Measurements from ENCODE around the gene RFPL4AL1. TPM values are rescaled to one million over a fixed set of nuclear protein-coding genes. Genes with fewer than 3 reads are reported as not detected.
"Not testable (repeated sequence)": the region's sequence is repeated elsewhere in the genome, so short reads cannot be mapped to it uniquely, and the experiment has no call there.

RFPL4AL1 gene
- total RNA-seq, result not detected

DNA sequence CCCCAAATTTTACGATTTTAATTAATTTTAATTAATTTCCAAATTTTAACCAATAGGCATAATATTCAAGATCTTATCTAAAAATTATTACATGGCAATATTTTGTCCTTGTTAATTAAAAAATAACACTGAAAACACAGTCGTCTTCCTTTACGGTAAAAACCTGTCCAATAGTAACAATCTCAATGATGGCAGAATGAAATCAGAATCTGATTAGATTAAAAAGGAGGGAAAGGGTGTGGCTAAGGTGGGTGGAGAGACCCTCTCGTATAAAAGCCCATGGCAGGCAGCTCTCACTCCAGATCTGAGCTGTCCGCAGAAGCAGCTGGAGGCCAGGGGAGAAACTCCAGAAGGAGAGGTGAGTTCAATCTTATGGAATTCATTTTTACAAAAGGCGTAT, at the start of gene RFPL4AL1:
RFPL4AL1 (plus strand) TSS at position 301 of the 400 bp plus-strand sequence. CDS start 2,687 bp downstream, outside the sequence.
- H3K4me1 Mint-ChIP-seq (ENCODE audit: low read depth); CTCF ChIA-PET; H3K9me3 Mint-ChIP-seq: not testable (repeated sequence)

DNA sequence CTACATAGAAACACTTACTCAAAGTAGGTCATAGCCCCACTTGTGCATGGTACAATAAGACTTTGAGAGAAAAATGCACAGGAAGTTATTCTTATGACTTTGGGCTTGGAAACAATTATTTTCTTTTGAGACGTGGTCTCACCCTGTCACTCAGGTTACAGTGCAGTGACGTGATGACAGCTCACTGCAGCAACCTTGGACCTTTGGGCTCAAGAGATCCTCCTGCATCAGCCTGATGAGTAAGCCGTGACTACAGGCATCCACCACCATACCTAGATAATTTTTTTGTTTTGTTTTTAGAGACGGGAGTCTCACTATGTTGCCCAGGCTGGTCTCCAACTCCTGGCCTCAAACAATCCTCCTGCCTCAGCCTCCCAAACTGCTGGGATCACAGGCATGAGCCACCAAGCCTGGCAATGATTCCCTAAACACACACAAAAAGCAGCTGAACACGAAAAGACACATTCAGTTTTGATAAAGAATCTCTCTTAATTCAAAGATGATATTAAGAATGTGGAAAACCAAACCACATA, 48.6 kb upstream of the RFPL4AL1 start:
- no peak for DNase-seq
- peaks cover 14% of the 10 kb centered on the region for H3K9me3 Mint-ChIP-seq
- peaks cover 2% of the 10 kb centered on the region for H3K36me3 Mint-ChIP-seq (ENCODE audit: low read depth)
- H3K4me1 Mint-ChIP-seq (ENCODE audit: low read depth), result no peaks in the 10 kb centered on the region
- CTCF ChIA-PET, result no interaction called here
- no peak overlapping the region for H3K27ac Mint-ChIP-seq
- no peak overlapping the region for H3K4me3 Mint-ChIP-seq
- peaks cover 46% of the 10 kb centered on the region for H3K27me3 Mint-ChIP-seq (ENCODE audit: low read depth)
- intact Hi-C loops (cut with micrococcal nuclease), result no loop called here

More for the DNA sequence above, at the start of gene RFPL4AL1:
- intact Hi-C loops (cut with micrococcal nuclease); H3K27ac Mint-ChIP-seq; H3K4me3 Mint-ChIP-seq; H3K36me3 Mint-ChIP-seq (ENCODE audit: low read depth); DNase-seq: not testable (repeated sequence)
- peaks cover 19% of the 10 kb centered on the region for H3K27me3 Mint-ChIP-seq (ENCODE audit: low read depth)

GRCh38 chr19:55720801-55721200, 48.1 kb upstream of the RFPL4AL1 start:
- H3K36me3 Mint-ChIP-seq (ENCODE audit: low read depth), result peaks cover 2% of the 10 kb centered on the region

GRCh38 chr19:55723491-55723890, 45.4 kb upstream of the RFPL4AL1 start:
- Mint-ChIP-seq H3K27me3 (ENCODE audit: low read depth) (peaks cover 31% of the 10 kb centered on the region), H3K4me3 (no peak overlapping the region)
- CTCF ChIA-PET, result no interaction called here

More at GRCh38 chr19:55720801-55721200, 48.1 kb upstream of the RFPL4AL1 start:
- no peak overlapping the region for H3K27ac Mint-ChIP-seq
- DNase-seq, result no peak
- CTCF ChIA-PET, result interaction anchor here (0.6 kb wide), 1 partner anchor 319 kb away, joined by 3 read pairs; no protein-coding TSS in a partner anchor
- peaks cover 46% of the 10 kb centered on the region for H3K27me3 Mint-ChIP-seq (ENCODE audit: low read depth)
- H3K4me3 Mint-ChIP-seq, result no peak overlapping the region
- intact Hi-C loops (cut with micrococcal nuclease), result no loop called here
- peaks cover 14% of the 10 kb centered on the region for H3K9me3 Mint-ChIP-seq
- no peaks in the 10 kb centered on the region for H3K4me1 Mint-ChIP-seq (ENCODE audit: low read depth)

DNA sequence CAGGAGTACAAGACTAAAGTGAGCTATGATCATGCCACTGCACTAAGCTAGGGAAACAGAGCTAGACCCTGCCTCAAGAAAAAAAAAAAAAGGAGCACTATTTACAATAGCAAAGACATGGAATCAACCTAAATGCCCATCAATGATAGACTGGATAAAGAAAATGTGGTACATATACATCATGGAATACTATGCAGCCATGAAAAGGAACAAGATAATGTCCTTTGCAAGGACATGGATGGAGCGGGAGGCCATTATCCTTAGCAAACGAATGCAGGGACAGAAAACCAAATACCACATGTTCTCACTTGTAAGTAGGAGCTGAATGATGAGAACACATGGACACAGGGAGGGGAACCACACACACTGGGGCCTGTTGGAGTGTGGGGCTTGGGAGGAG, 38.5 kb upstream of the RFPL4AL1 start:
- H3K27ac Mint-ChIP-seq; H3K4me3 Mint-ChIP-seq; H3K36me3 Mint-ChIP-seq (ENCODE audit: low read depth); H3K27me3 Mint-ChIP-seq (ENCODE audit: low read depth); DNase-seq; intact Hi-C loops (cut with micrococcal nuclease); H3K4me1 Mint-ChIP-seq (ENCODE audit: low read depth); H3K9me3 Mint-ChIP-seq: not testable (repeated sequence)
- CTCF ChIA-PET, result interaction anchor here (0.6 kb wide), 1 partner anchor 987 kb away, joined by 4 read pairs; no protein-coding TSS in a partner anchor

More at GRCh38 chr19:55723491-55723890, 45.4 kb upstream of the RFPL4AL1 start:
- intact Hi-C loops (cut with micrococcal nuclease), result no loop called here
- H3K27ac Mint-ChIP-seq, result no peak overlapping the region
- DNase-seq, result no peak
- H3K36me3 Mint-ChIP-seq (ENCODE audit: low read depth), result peaks cover 2% of the 10 kb centered on the region
- no peaks in the 10 kb centered on the region for H3K4me1 Mint-ChIP-seq (ENCODE audit: low read depth)
- H3K9me3 Mint-ChIP-seq, result peaks cover 14% of the 10 kb centered on the region

DNA sequence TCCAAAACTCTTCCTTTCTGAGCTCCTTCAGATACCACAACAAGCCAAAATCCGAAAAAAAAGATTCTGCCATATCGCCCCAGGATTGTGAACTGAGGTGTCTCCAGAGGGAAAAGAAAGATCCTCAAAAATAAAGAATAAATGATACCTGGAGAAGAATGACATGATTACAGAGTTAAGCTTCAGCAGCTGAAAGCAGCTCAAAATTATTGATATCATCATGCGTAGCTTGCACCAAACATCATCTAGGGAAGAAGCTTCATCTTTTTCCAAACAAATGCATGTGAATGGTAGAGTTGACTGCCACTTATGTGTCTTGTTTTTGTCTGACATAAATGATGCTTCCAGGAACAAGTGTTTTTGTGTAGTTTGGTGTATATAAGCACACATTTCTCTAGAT, 30.6 kb upstream of the RFPL4AL1 start, which contains the start of gene NLRP9:
NLRP9 (minus strand) TSS at position 101 of the 400 bp plus-strand sequence; CDS start at position 73, 28 bp downstream.
- H3K9me3 Mint-ChIP-seq, result no peaks in the 10 kb centered on the region
- DNase-seq, result no peak
- CTCF ChIA-PET, result no interaction called here
- intact Hi-C loops (cut with micrococcal nuclease), result no loop called here
- no peak within 1 kb of the TSS for H3K27ac Mint-ChIP-seq
- no peak within 1 kb of the TSS for H3K4me3 Mint-ChIP-seq
- H3K4me1 Mint-ChIP-seq (ENCODE audit: low read depth), result no peaks in the 10 kb centered on the region
- H3K36me3 Mint-ChIP-seq (ENCODE audit: low read depth), result no peaks in the 10 kb centered on the region
- peaks cover 7% of the 10 kb centered on the region for H3K27me3 Mint-ChIP-seq (ENCODE audit: low read depth)

GRCh38 chr19:55750715-55751114, 18.2 kb upstream of the RFPL4AL1 start:
- DNase-seq, result no peak
- CTCF ChIA-PET, result no interaction called here
- intact Hi-C loops (cut with micrococcal nuclease), result no loop called here
- Mint-ChIP-seq H3K9me3 (no peaks in the 10 kb centered on the region), H3K27ac (no peak overlapping the region), H3K4me3 (no peak overlapping the region), H3K4me1 (ENCODE audit: low read depth) (no peaks in the 10 kb centered on the region), H3K36me3 (ENCODE audit: low read depth) (no peaks in the 10 kb centered on the region), H3K27me3 (ENCODE audit: low read depth) (peaks cover 4% of the 10 kb centered on the region)

- Mint-ChIP-seq H3K4me1 (ENCODE audit: low read depth) (no peaks in the 10 kb centered on the region), H3K27ac (no peak overlapping the region), H3K4me3 (no peak overlapping the region), H3K36me3 (ENCODE audit: low read depth) (no peaks in the 10 kb centered on the region), H3K9me3 (no peaks in the 10 kb centered on the region), H3K27me3 (ENCODE audit: low read depth) (peaks cover 4% of the 10 kb centered on the region)
- DNase-seq, result no peak
- intact Hi-C loops (cut with micrococcal nuclease), result no loop called here
- CTCF ChIA-PET, result no interaction called here
Measured at GRCh38 chr19:55753401-55753800, 15.5 kb upstream of the RFPL4AL1 start.

DNA sequence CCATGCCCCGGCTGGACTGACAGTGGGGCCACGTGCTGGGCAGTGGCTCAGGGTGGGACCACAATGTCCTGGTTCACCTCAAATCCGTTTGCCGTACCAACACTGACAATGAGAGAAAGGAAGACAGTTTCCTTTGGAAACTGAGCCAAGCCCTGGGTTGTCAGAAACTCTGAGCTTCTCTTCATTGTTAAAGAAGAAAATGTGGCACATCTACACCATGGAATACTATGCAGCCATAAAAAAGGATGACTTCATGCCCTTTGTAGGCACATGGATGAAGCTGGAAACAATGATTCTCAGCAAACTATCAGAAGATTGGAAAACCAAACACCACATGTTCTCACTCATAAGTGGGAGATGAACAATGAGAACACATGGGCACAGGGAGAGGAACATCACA, 12.1 kb upstream of the RFPL4AL1 start:
- CTCF ChIA-PET; H3K4me1 Mint-ChIP-seq (ENCODE audit: low read depth); H3K27me3 Mint-ChIP-seq (ENCODE audit: low read depth); H3K9me3 Mint-ChIP-seq; intact Hi-C loops (cut with micrococcal nuclease); H3K27ac Mint-ChIP-seq; H3K36me3 Mint-ChIP-seq (ENCODE audit: low read depth); DNase-seq; H3K4me3 Mint-ChIP-seq: not testable (repeated sequence)

DNA sequence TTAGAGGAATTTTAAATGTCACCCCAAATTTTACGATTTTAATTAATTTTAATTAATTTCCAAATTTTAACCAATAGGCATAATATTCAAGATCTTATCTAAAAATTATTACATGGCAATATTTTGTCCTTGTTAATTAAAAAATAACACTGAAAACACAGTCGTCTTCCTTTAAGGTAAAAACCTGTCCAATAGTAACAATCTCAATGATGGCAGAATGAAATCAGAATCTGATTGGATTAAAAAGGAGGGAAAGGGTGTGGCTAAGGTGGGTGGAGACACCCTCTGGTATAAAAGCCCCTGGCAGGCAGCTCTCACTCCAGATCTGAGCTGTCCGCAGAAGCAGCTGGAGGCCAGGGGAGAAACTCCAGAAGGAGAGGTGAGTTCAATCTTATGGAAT, 10.1 kb upstream of the RFPL4AL1 start, which contains the start of gene RFPL4A:
RFPL4A (plus strand) TSS at position 301 of the 400 bp plus-strand sequence. CDS start 2,704 bp downstream, outside the sequence.
- H3K4me1 Mint-ChIP-seq (ENCODE audit: low read depth); intact Hi-C loops (cut with micrococcal nuclease); H3K9me3 Mint-ChIP-seq; H3K36me3 Mint-ChIP-seq (ENCODE audit: low read depth); H3K4me3 Mint-ChIP-seq; DNase-seq; CTCF ChIA-PET; H3K27me3 Mint-ChIP-seq (ENCODE audit: low read depth); H3K27ac Mint-ChIP-seq: not testable (repeated sequence)

DNA sequence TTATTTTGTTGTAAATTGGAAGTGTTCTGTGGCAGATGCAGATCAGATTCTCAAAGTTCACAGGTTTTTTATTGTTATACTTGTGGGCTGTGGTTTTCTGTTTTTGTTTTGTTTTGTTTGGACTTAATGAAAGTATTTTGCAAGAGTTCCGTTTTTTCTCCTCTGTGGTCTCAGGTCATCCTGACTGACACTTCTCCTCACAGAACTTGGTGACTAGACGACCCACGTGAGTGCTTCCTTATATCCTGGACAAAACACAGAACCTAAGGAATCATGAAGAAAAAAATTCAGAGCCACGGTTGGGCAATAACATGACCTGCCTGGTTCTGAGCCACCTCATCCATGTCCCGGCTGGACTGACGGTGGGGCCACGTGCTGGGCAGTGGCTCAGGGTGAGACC, 2.5 kb upstream of the RFPL4AL1 start:
- intact Hi-C loops (cut with micrococcal nuclease), result no loop called here
- no peak overlapping the region for H3K27ac Mint-ChIP-seq

GRCh38 chr19:55769632-55770031, 714 bp downstream of the RFPL4AL1 start:
- H3K4me1 Mint-ChIP-seq (ENCODE audit: low read depth); CTCF ChIA-PET; H3K27ac Mint-ChIP-seq; intact Hi-C loops (cut with micrococcal nuclease); H3K4me3 Mint-ChIP-seq; H3K36me3 Mint-ChIP-seq (ENCODE audit: low read depth); H3K9me3 Mint-ChIP-seq; DNase-seq: not testable (repeated sequence)
- H3K27me3 Mint-ChIP-seq (ENCODE audit: low read depth), result peaks cover 19% of the 10 kb centered on the region

More for the DNA sequence above, 2.5 kb upstream of the RFPL4AL1 start:
- CTCF ChIA-PET, result no interaction called here
- no peaks in the 10 kb centered on the region for H3K4me1 Mint-ChIP-seq (ENCODE audit: low read depth)
- no peaks in the 10 kb centered on the region for H3K36me3 Mint-ChIP-seq (ENCODE audit: low read depth)
- DNase-seq, result no peak
- no peak overlapping the region for H3K4me3 Mint-ChIP-seq
- H3K27me3 Mint-ChIP-seq (ENCODE audit: low read depth), result peaks cover 24% of the 10 kb centered on the region
- H3K9me3 Mint-ChIP-seq, result peaks cover 2% of the 10 kb centered on the region

DNA sequence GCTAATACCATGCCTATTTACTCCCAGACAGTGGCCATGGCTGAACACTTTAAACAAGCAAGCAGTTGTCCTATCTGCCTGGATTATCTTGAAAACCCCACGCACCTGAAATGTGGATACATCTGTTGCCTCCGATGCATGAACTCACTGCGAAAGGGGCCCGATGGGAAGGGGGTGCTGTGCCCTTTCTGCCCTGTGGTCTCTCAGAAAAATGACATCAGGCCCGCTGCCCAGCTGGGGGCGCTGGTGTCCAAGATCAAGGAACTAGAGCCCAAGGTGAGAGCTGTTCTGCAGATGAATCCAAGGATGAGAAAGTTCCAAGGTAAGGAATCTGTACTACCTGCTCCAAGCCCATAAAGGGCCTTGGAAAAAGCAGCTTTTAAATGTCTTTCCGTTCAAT, 8.6 kb downstream of the RFPL4AL1 start:
- H3K27me3 Mint-ChIP-seq (ENCODE audit: low read depth), result peaks cover 18% of the 10 kb centered on the region
- CTCF ChIA-PET, result no interaction called here
- intact Hi-C loops (cut with micrococcal nuclease), result no loop called here
- no peaks in the 10 kb centered on the region for H3K9me3 Mint-ChIP-seq
- H3K4me1 Mint-ChIP-seq (ENCODE audit: low read depth), result no peaks in the 10 kb centered on the region
- no peak overlapping the region for H3K4me3 Mint-ChIP-seq
- peak; percentile 9 for DNase-seq
- H3K36me3 Mint-ChIP-seq (ENCODE audit: low read depth), result no peaks in the 10 kb centered on the region
- no peak overlapping the region for H3K27ac Mint-ChIP-seq
